Urothelium cell line (cell line): Measurements from ENCODE around the gene FFAR1.
"Not testable (repeated sequence)": the region's sequence is repeated elsewhere in the genome, so short reads cannot be mapped to it uniquely, and the experiment has no call there.

Source experiments
- DNase-seq: peaks from one replicate; pipeline ENCODE4 v3.0.0; 2011; ENCODE audit warnings: low spot score, mixed read lengths
- FAIRE-seq: peaks from 2 replicates; lab custom pipeline; 2011; peaks lifted over from hg19 to GRCh38; lab: Jason Lieb, UNC

FFAR1 gene

DNA sequence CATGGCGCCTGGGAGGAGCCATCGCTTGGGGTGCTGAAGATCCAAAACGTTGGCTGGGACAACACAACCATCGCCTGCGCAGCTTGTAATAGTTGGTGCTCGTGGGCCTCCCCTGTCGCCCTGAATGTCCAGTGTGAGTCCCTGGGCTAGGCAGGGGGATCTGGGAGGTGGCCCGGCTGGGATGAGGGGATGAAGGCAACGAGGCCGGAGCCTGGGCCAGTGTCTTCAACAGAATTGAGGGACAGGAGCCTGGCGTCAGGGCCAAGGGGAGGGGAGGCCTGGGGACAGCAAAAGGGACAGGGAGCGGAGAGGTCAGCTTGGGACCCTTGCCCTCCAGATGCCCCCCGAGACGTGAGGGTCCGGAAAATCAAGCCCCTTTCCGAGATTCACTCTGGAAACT is 6.7 kb upstream of the FFAR1 start:
- DNase-seq (no peak), FAIRE-seq (no peak)

- DNase-seq (no peak), FAIRE-seq (no peak)
Measured at GRCh38 chr19:35341565-35342225, 6.0 kb upstream of the FFAR1 start.

DNA sequence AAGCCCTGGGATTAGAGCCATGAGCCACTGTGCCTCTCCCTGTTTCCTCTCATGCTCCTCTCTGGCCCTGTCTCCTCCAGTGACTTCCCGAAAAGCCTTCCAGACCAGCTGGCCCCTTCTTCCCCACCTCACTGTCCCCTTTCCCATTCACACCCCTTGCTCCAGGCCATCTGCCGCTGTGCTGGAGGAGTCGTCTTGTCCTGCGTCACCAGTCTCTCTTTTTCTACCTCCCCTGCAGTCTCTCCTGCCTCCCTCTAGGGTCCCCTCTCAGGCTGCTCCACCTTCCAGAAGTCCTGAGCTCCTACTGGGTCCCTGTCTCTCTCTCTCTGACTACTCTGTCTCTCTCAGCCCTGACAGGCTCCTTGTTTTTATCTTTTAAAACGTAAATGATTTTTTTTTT is 5.3 kb upstream of the FFAR1 start:
- DNase-seq: no peak
- FAIRE-seq: no peak

DNA sequence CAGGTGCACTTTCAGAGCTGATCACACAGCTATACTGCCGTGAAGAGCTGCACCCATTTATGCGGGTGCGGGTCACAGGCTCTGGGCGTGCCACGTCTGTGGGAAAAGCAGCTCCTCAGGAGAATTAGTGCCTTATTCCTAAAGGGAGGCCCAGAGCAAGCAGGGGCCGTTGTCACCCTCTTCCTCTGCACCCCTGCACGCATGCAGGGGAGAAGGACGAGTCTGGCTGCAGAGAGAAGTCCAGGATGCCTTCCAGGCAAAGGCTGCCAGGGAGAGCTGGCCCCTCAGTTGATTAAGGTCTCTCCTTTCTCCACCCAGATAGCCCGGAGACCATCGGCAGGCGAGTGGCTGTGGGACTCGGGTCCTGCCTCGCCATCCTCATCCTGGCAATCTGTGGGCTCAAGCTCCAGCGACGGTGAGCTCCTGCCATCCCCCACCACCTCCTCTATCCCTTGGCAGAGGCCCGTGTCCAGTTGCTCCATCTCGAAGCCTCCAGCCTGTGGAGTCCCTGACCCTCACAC is 3.1 kb upstream of the FFAR1 start:
- FAIRE-seq (no peak), DNase-seq (no peak)

DNA sequence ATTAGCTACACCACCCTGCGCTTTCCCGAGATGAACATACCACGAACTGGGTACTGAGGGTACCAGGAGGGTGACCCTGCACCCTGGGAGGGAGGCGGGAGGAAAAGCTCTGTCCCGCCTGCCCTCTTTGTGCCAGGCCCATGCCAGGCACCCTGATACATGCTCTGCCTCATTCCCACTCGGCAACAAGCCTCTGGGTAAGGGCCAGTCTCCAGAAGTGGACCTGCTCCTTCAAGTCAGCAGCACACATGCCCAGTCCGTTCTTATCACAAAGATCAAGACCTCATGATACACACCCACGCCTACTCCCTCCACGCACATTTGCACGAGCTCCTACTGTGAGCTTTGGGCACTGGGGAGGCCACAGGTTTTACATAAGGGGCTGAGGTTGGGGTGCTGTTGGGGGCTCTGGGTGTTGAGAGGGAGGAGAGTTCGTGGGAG is 2.0 kb upstream of the FFAR1 start:
- FAIRE-seq (no peak), DNase-seq (no peak)

DNA sequence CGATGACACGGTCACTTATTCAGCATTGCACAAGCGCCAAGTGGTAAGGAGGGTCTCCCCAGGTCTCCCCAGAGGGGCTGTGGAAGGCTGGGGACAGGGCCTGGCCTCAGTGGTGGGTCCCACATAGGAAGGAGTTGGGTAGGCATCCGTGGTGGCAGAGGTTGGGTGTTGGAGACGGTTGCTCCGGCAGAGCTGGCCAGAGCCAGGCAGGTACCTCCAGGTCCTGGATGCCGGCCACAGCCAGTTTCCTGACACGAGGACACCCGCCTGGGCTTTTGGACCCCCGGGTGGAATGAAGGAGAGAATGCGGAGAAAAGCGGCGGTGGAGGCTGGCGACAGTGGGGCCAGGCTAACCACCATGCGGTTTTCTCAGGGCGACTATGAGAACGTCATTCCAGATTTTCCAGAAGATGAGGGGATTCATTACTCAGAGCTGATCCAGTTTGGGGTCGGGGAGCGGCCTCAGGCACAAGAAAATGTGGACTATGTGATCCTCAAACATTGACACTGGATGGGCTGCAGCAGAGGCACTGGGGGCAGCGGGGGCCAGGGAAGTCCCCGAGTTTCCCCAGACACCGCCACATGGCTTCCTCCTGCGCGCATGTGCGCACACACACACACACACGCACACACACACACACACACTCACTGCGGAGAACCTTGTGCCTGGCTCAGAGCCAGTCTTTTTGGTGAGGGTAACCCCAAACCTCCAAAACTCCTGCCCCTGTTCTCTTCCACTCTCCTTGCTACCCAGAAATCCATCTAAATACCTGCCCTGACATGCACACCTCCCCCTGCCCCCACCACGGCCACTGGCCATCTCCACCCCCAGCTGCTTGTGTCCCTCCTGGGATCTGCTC is 1.3 kb upstream of the FFAR1 start:
- DNase-seq (no peak), FAIRE-seq (no peak)

DNA sequence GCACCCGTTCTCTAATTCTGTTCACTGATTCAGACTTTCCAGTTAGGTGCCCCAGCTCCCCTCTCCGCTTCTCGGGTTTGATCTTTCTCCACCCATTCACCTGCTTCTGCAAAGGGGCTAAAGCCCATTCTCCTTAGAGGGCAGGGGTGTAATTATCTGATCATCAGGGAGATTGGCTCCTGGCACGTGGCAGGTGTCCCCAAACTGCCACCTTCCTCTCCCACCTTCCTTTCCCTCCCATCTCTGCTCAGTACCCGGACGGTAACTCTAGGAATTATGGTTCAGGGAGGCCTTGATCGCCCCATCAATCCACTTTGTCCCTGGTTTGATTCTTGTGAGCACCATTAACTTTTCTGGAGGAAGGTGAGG is 212 bp downstream of the FFAR1 start:
- no peak for FAIRE-seq
- DNase-seq: no peak

DNA sequence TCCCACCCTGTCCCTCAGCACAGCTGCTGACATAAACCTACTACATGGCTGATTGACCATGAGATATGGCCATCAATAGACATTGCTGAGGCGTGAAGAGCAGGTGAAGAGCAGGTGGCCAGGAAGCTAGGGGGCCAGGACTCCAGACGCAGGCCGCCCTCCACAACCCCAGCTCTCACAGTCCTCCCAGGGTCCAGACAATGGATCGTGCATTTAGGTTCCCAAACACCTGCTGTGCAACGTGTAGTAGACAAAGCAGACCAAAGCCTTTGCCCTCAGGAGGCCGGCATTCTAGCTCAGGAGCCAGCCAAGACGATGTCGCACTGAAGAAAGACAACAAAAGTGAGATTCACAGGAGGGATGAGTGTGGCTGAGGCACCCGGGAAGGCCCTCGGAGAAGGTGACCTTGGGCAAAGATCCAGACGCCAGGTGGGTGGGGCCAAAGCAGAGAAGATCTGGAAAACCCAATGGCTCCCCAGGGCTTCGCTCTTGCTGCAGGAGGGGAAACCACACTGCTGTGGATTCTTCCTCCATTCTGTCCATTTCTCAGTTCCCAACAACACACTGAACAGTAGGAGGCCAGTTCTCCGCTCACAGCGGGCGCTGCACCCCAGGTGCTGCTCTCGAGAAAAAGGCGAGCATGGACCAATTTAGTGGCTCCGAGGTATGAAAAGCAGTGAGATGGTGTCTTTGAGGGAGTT is 1.4 kb downstream of the FFAR1 start:
- FAIRE-seq (no peak), DNase-seq (no peak)

- no peak for DNase-seq
- FAIRE-seq: peak; percentile 9
Measured at GRCh38 chr19:35349614-35350521, 2.2 kb downstream of the FFAR1 start.

GRCh38 chr19:35350591-35350990 is 2.9 kb downstream of the FFAR1 start:
- FAIRE-seq: no peak
- no peak for DNase-seq

- FAIRE-seq (no peak), DNase-seq (no peak)
Measured at GRCh38 chr19:35351411-35352176, 3.9 kb downstream of the FFAR1 start.

DNA sequence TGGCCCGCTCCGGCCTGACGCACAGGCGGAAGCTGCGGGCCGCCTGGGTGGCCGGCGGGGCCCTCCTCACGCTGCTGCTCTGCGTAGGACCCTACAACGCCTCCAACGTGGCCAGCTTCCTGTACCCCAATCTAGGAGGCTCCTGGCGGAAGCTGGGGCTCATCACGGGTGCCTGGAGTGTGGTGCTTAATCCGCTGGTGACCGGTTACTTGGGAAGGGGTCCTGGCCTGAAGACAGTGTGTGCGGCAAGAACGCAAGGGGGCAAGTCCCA is 4.4 kb downstream of the FFAR1 start:
- no peak for FAIRE-seq
- DNase-seq: no peak

GRCh38 chr19:35352448-35353304 is 5.0 kb downstream of the FFAR1 start:
- DNase-seq (peak; percentile 89), FAIRE-seq (peak; percentile 75)

DNA sequence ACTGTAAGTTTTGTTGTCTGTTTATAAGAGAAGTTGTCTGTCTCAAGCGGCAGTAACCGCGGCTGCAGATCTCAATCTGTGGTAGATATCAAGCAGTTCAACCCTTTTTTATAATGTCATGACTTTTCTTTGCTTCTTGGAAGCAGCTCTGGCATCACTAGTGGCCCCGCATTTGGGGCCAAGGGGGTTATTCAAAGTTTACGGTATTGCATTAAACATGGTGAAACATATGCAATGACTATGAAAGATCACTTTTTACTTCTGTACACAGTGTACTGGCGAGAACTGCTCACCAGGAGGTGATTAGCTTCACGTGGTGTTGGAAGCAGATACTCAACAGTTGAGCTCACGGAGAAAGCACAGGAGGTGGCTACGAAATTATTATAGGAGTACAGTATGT is 5.9 kb downstream of the FFAR1 start:
- no peak for DNase-seq
- no peak for FAIRE-seq

GRCh38 chr19:35354898-35355297 is 7.2 kb downstream of the FFAR1 start:
- FAIRE-seq (no peak), DNase-seq (no peak)

DNA sequence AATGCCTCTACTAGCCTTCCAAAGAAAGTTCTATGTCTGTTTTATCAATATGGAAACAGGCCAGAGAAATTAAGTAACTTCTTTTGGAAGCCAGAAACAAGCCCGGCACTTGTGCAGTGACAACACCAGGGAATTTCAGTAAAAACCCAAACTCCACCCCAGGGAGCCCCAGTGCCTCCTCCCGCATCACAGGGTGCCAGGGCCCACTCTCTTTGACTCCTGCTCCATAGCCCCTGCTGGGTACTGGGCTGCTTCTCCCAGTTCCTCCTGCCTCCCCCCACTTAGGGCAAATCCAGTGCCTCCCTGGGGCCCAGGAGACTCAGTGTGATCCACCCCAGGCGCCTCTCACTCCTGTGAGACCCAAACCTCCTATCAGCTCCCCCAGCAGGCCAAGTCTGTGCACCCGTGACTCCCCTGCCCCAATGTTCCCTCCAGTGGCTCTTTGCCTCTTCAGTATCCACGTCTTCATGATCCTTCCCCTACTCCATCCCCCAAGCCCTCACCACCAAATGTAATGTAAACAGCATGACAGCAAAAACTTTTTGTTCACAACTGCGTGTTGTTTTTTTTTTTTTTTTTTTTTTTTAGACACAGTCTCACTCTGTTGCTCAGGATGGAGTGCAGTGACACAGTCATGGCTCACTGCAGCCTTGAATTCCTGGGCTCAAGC is 8.2 kb downstream of the FFAR1 start:
- FAIRE-seq (no peak), DNase-seq (no peak)

GRCh38 chr19:35357867-35358573 is 10.3 kb downstream of the FFAR1 start, which contains the start of gene FFAR3:
Gene FFAR3, plus strand, starts transcription at chr19:35358460. Its CDS starts 431 bp downstream, at chr19:35358891.
- DNase-seq (no peak), FAIRE-seq (no peak)

GRCh38 chr19:35358834-35359233 is 11.1 kb downstream of the FFAR1 start:
- peak; percentile 53 for FAIRE-seq
- DNase-seq: not testable (repeated sequence)
